HG02943 (cell line): Measurements from ENCODE around the gene KHDC3L.
A peak's percentile ranks its signal among the peaks of the same experiment; 100 is the strongest.
"Not testable (repeated sequence)": the region's sequence is repeated elsewhere in the genome, so short reads cannot be mapped to it uniquely, and the experiment has no call there.

Experiments
- ATAC-seq: cut with Tn5 transposase; IDR thresholded peaks from one replicate; pipeline ENCODE4 v1.9.1; 2021; ENCODE audit warnings: mild to moderate bottlenecking, low read depth, moderate library complexity; ENCODE audit not compliant: unreplicated experiment

The KHDC3L gene

GRCh38 chr6:73369157-73369556, 6.7 kb downstream of the KHDC3L start:
- no peak for ATAC-seq

- ATAC-seq = no peak
Observed at GRCh38 chr6:73369563-73369962, 7.1 kb downstream of the KHDC3L start, which contains the start of gene OOEP. TSS of gene OOEP (minus strand) at chr6:73369897. CDS start at chr6:73369792, 105 bp downstream.

- no peak for ATAC-seq
Observed at GRCh38 chr6:73371984-73372383, 9.5 kb downstream of the KHDC3L start.

GRCh38 chr6:73372516-73372915, 10.1 kb downstream of the KHDC3L start:
- ATAC-seq = no peak

GRCh38 chr6:73375216-73375615, 12.8 kb downstream of the KHDC3L start:
- no peak for ATAC-seq

- no peak for ATAC-seq
Observed at GRCh38 chr6:73377225-73377624, 14.8 kb downstream of the KHDC3L start.

- ATAC-seq = not testable (repeated sequence)
Observed at GRCh38 chr6:73381531-73381930, 19.1 kb downstream of the KHDC3L start.

GRCh38 chr6:73382462-73383113, 20.1 kb downstream of the KHDC3L start:
- ATAC-seq = no peak

GRCh38 chr6:73388433-73388799, 26.0 kb downstream of the KHDC3L start:
- ATAC-seq = no peak

GRCh38 chr6:73388800-73389512, 26.5 kb downstream of the KHDC3L start:
- ATAC-seq = peak; percentile 83

GRCh38 chr6:73389854-73390253, 27.4 kb downstream of the KHDC3L start:
- ATAC-seq = no peak

- no peak for ATAC-seq
Observed at GRCh38 chr6:73391675-73392074, 29.2 kb downstream of the KHDC3L start.

GRCh38 chr6:73392188-73392587, 29.7 kb downstream of the KHDC3L start:
- ATAC-seq = not testable (repeated sequence)

GRCh38 chr6:73393278-73393677, 30.8 kb downstream of the KHDC3L start:
- ATAC-seq = no peak

- no peak for ATAC-seq
Observed at GRCh38 chr6:73394577-73395354, 32.3 kb downstream of the KHDC3L start, which contains the start of gene DDX43. TSS of gene DDX43 (plus strand) at chr6:73394828. CDS start at chr6:73394906, 78 bp downstream.

- no peak for ATAC-seq
Observed at GRCh38 chr6:73395875-73396274, 33.4 kb downstream of the KHDC3L start.

GRCh38 chr6:73400656-73401055, 38.2 kb downstream of the KHDC3L start:
- no peak for ATAC-seq

- ATAC-seq = no peak
Observed at GRCh38 chr6:73409395-73409794, 46.9 kb downstream of the KHDC3L start.

GRCh38 chr6:73413102-73413501, 50.6 kb downstream of the KHDC3L start:
- no peak for ATAC-seq
